Ascending aorta (tissue), 2 donors: ENCODE measurements around the gene PRG2. TPM values are rescaled to one million over a fixed set of nuclear protein-coding genes. Genes with fewer than 3 reads are reported as not detected.

Experiments used
- DNase-seq, 2 donors: peaks; one replicate each; pipeline ENCODE4 v3.0.0-alpha.2; 2019; ENCODE audit warnings: low spot score in 2 of 2
- H3K27ac ChIP-seq, 2 donors: fragments of 200-600 bp; sonication (generic); one replicate each; pipeline ENCODE4 v1.5.1; 2016 to 2017; ENCODE audit warnings: mild to moderate bottlenecking in 1 of 2
- H3K27me3 ChIP-seq: fragments of 200-600 bp; sonication (generic); one replicate; pipeline ENCODE4 v1.5.1; 2017
- H3K36me3 ChIP-seq, 2 donors: fragments of 200-600 bp; sonication (generic); one replicate each; pipeline ENCODE4 v1.5.1; 2016
- H3K4me1 ChIP-seq, 2 donors: fragments of 200-600 bp; sonication (generic); one replicate each; pipeline ENCODE4 v1.5.1; 2016 to 2017; ENCODE audit warnings: mild to moderate bottlenecking in 1 of 2
- H3K4me3 ChIP-seq, 2 donors: fragments of 200-600 bp; sonication (generic); one replicate each; pipeline ENCODE4 v1.5.1; 2016 to 2017; ENCODE audit warnings: mild to moderate bottlenecking in 1 of 2
- H3K9me3 ChIP-seq, 2 donors: fragments of 200-600 bp; sonication (generic); one replicate each; pipeline ENCODE4 v1.5.1; 2016
- CTCF ChIP-seq, 3 experiments: fragments of 200-600 bp in 2 of 3; fragments of 450-650 bp in 1 of 3; sonication (generic) in 2 of 3; IDR thresholded peaks; one replicate each; pipeline ENCODE4 v1.5.1; 2016 to 2019; ENCODE audit warnings: antibody characterized with exemption in 3 of 3, mild to moderate bottlenecking in 1 of 3, moderate library complexity in 1 of 3
- intact Hi-C: fragments of 100-400 bp; cut with DNase I; formaldehyde crosslinking; loops from one replicate; pipeline ENCODE4 v1.15.1; 2023
- total RNA-seq: library from RNA; depleted of rRNA; stranded (reverse); fragments of >200 nt; gene quantifications from one replicate; pipeline ENCODE4 v1.1.0, GENCODE V29; 2016

PRG2 gene
- total RNA-seq, 1 donor from 2014 or later = not detected

DNA sequence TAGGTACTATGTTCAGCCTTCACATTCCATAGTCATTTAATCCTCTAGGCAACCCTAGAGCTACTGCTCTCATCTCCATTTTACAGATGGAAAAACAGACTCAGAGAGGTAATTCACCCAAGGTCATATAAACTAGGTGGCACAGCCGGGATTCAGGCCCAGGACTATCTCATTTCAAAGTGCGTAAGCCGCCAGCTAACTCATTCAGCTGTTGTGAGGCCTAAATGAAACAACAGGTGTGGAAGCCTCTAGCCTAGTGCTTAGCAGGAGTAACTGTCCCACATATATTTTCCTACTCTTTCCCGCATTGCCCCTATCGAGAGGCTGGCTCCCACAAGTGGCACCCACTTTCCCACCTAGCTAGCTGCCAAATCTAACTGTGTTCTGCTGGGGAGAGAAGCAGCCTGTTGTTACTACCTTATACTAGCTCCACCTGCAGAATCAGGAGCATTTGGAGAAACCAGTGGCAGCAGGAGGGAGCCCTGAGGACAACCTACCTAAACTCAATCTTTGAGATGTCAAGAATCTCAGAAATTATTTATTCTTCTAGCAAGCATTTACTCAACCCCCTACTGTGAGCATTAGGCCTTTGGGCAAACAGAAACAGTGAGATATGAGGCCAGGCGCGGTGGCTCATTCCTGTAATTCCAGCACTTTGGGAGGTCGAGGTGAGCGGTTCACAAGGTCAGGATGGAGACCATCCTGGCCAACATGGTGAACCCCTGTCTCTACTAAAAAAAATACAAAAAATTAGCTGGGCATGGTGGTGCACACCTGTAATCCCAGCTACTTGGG, 30.4 kb downstream of the PRG2 start:
- Histone ChIP-seq H3K27me3 (no peaks in the 10 kb centered on the region), H3K27ac (no peak overlapping the region), H3K4me1 (no peaks in the 10 kb centered on the region), H3K36me3 (no peaks in the 10 kb centered on the region), H3K9me3 (no peaks in the 10 kb centered on the region), H3K4me3 (no peak overlapping the region)
- intact Hi-C loops = no loop called here
- TF ChIP-seq CTCF (IDR thresholded peaks at IDR 0.05) = no peak
- no peak for DNase-seq

DNA sequence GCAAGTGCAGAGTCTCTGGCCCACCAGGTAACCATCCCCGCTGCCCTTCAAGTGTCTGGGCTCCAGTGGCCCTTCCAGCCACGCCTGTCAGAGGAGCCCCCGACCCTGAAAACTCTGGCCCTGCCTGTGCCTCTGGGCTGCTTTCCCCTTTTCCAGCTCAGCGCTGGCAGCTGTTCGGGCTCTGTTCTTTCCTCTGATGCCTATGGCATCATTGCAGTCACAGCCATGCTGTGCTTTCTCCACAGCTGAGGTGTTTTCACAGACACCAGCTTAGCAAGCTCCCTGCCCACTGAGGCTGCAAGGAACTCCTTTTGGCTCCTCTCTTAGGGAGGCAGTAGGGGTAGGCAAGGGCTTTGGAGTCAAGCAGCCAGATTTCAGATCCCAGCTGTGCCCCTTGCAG, 31.1 kb downstream of the PRG2 start:
- intact Hi-C loops = no loop called here
- no peaks in the 10 kb centered on the region for H3K9me3 ChIP-seq
- DNase-seq = no peak
- no peaks in the 10 kb centered on the region for H3K36me3 ChIP-seq
- H3K4me1 ChIP-seq = no peaks in the 10 kb centered on the region
- no peak for TF ChIP-seq CTCF (IDR thresholded peaks at IDR 0.05)
- no peaks in the 10 kb centered on the region for H3K27me3 ChIP-seq
- no peak overlapping the region for H3K27ac ChIP-seq
- H3K4me3 ChIP-seq = no peak overlapping the region

DNA sequence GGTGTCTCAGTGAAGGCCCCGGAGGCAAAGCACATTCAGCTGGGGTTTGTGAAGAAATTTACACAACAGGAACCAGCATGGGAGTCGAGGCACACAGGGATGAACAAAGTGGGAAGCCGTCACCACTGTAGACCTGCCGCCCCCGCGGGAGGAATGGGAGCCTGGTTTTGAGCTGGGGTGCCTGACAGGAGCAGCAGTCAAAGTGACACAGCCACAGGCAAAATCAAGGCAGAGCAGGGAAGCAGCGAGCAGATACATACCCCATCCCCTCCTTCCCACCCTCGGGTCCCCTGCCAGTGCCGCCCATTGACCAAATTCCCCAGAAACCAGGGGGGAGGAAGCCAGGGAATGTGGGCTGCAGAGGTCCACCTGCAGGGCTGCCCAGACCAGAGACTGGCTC, 31.5 kb downstream of the PRG2 start:
- Histone ChIP-seq H3K27ac (no peak overlapping the region), H3K9me3 (no peaks in the 10 kb centered on the region), H3K4me3 (no peak overlapping the region), H3K27me3 (no peaks in the 10 kb centered on the region), H3K4me1 (no peaks in the 10 kb centered on the region), H3K36me3 (no peaks in the 10 kb centered on the region)
- no peak for DNase-seq
- TF ChIP-seq CTCF (IDR thresholded peaks at IDR 0.05) = no peak
- intact Hi-C loops = no loop called here

- intact Hi-C loops = no loop called here
- Histone ChIP-seq H3K4me3 (no peak overlapping the region), H3K27me3 (no peaks in the 10 kb centered on the region), H3K36me3 (no peaks in the 10 kb centered on the region), H3K4me1 (no peaks in the 10 kb centered on the region), H3K27ac (no peak overlapping the region), H3K9me3 (no peaks in the 10 kb centered on the region)
- no peak for TF ChIP-seq CTCF (IDR thresholded peaks at IDR 0.05)
- no peak for DNase-seq
Observed at GRCh38 chr11:57358543-57358961, 31.9 kb downstream of the PRG2 start.

DNA sequence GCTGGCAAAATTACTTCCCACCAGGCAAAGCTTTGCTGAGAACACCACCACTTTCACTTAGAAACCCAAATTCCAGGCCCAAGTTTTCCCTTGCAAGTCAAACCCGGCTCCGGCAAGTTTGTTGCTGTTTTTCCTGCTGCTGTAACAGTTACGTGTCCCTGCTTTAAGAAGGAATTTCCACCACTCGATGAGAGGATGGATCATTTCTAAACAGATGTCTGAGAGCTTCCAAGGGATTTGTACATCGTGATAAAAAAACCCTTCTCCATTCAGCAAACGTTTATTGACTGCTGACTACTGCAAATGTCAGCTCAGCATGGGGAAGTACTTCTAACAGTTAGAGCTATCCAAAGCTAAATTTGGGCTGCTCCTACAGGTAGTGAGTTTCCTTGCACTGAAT, 32.6 kb downstream of the PRG2 start:
- H3K27ac ChIP-seq = peak overlapping the region in 1 of 2 donors; percentile 15
- TF ChIP-seq CTCF (IDR thresholded peaks at IDR 0.05) = no peak
- no peak for DNase-seq
- no peaks in the 10 kb centered on the region for H3K36me3 ChIP-seq
- no peaks in the 10 kb centered on the region for H3K4me1 ChIP-seq
- H3K4me3 ChIP-seq = no peak overlapping the region
- H3K9me3 ChIP-seq = no peaks in the 10 kb centered on the region
- no peaks in the 10 kb centered on the region for H3K27me3 ChIP-seq
- intact Hi-C loops = no loop called here
